PC-3 (cell line): ENCODE data around the gene MMP7. TPM values are rescaled to one million over a fixed set of nuclear protein-coding genes. Genes with fewer than 3 reads are reported as not detected.
"Not testable (repeated sequence)": the region's sequence is repeated elsewhere in the genome, so short reads cannot be mapped to it uniquely, and the experiment has no call there.

Source experiments
- ATAC-seq: fragments of 200-7000 bp; cut with Tn5 transposase; 2 replicates; pipeline ENCODE4 v1.9.1; 2020; ENCODE audit warnings: mild to moderate bottlenecking, moderate library complexity
- BruUV-seq: library from RNA; stranded (reverse); fragments of 400-500 nt; replicated peaks from 2 replicates; lab custom pipeline; 2021; lab: Mats Ljungman, UMichigan
- CTCF ChIA-PET: fragments of 300-600 bp; sonication (Branson Sonifier 250); formaldehyde crosslinking; loops from one replicate; lab custom pipeline; 2022; ENCODE audit warnings: antibody characterized with exemption; lab: Charles Lee
- POLR2A ChIA-PET: fragments of 300-600 bp; sonication (Branson Sonifier 250); formaldehyde crosslinking; loops from one replicate; lab custom pipeline; 2022; ENCODE audit warnings: antibody characterized with exemption; ENCODE audit not compliant: unreplicated experiment; lab: Charles Lee
- DNase-seq: peaks from one replicate; pipeline ENCODE4 v3.0.0-alpha.2; 2015
- H2AFZ ChIP-seq: fragments of 300-600 bp; sonication (generic); 2 replicates; pipeline ENCODE4 v1.6.0; 2016; ENCODE audit warnings: antibody characterized with exemption, low read length
- H3F3A ChIP-seq: fragments of 300-600 bp; sonication (generic); one replicate; pipeline ENCODE4 v1.6.0; 2017; ENCODE audit warnings: antibody characterized with exemption, low read length, control low read depth, mild to moderate bottlenecking; ENCODE audit not compliant: unreplicated experiment
- H3K27ac ChIP-seq: fragments of 300-600 bp; sonication (generic); 2 replicates; pipeline ENCODE4 v1.5.1; 2016; ENCODE audit warnings: mild to moderate bottlenecking, low read length
- H3K27me3 ChIP-seq: fragments of 300-600 bp; sonication (generic); 2 replicates; pipeline ENCODE4 v1.6.1; 2016; ENCODE audit warnings: low read length, mixed read lengths
- H3K36me3 ChIP-seq: fragments of 300-600 bp; sonication (generic); 2 replicates; pipeline ENCODE4 v1.6.1; 2016; ENCODE audit warnings: low read depth, mixed run types, low read length, mixed read lengths
- H3K4me1 ChIP-seq: fragments of 300-600 bp; sonication (generic); 2 replicates; pipeline ENCODE4 v1.5.1; 2016; ENCODE audit warnings: low read length; ENCODE audit not compliant: insufficient read depth
- H3K4me2 ChIP-seq: fragments of 300-600 bp; sonication (generic); 2 replicates; pipeline ENCODE4 v1.6.0; 2016; ENCODE audit warnings: low read length
- H3K4me3 ChIP-seq: fragments of 300-600 bp; sonication (generic); 2 replicates; pipeline ENCODE4 v1.5.1; 2016; ENCODE audit warnings: mild to moderate bottlenecking, low read length, mixed read lengths
- H3K79me2 ChIP-seq: fragments of 300-600 bp; sonication (generic); 2 replicates; pipeline ENCODE4 v1.6.1; 2017; ENCODE audit warnings: low read length, mixed read lengths
- H3K9ac ChIP-seq: fragments of 300-600 bp; sonication (generic); 2 replicates; pipeline ENCODE4 v1.6.0; 2016; ENCODE audit warnings: mild to moderate bottlenecking, low read length
- H3K9me2 ChIP-seq: fragments of 300-600 bp; sonication (generic); replicated peaks from 2 replicates; pipeline ENCODE4 v1.6.1; 2016; ENCODE audit warnings: mixed run types, low read length, mixed read lengths
- H3K9me3 ChIP-seq: fragments of 300-600 bp; sonication (generic); 2 replicates; pipeline ENCODE4 v1.6.1; 2016; ENCODE audit warnings: low read length, mixed read lengths
- H4K20me1 ChIP-seq: fragments of 300-600 bp; sonication (generic); 2 replicates; pipeline ENCODE4 v1.6.1; 2016; ENCODE audit warnings: low read length, mixed read lengths
- EZH2 ChIP-seq: fragments of 300-600 bp; sonication (generic); IDR thresholded peaks from one replicate; pipeline ENCODE4 v1.6.1; 2017; ENCODE audit warnings: antibody characterized with exemption, mild to moderate bottlenecking, low read length; ENCODE audit not compliant: unreplicated experiment
- EZH2phosphoT487 ChIP-seq: fragments of 300-600 bp; sonication (generic); IDR thresholded peaks from 2 replicates; pipeline ENCODE4 v1.6.1; 2018; ENCODE audit warnings: mild to moderate bottlenecking, antibody characterized with exemption, low read length, borderline replicate concordance
- intact Hi-C: fragments of 100-400 bp; cut with micrococcal nuclease; formaldehyde crosslinking; loops from 2 replicates; pipeline ENCODE4 v1.9.0; 2023
- total RNA-seq: library from RNA; depleted of rRNA; stranded (reverse); fragments of >200 nt; gene quantifications from 2 replicates; pipeline ENCODE4 v1.2.3, GENCODE V29; 2014
- TF ChIP-seq, protein P1 (sequence below): fragments of 300-600 bp; sonication (generic); conservative IDR thresholded peaks from 2 replicates; pipeline ENCODE4 v1.5.1; 2017; ENCODE audit warnings: antibody characterized with exemption, low read depth, mild to moderate bottlenecking, low read length

The MMP7 gene
- total RNA-seq, 1 experiment from 2014 or later, result 0.18 TPM

DNA sequence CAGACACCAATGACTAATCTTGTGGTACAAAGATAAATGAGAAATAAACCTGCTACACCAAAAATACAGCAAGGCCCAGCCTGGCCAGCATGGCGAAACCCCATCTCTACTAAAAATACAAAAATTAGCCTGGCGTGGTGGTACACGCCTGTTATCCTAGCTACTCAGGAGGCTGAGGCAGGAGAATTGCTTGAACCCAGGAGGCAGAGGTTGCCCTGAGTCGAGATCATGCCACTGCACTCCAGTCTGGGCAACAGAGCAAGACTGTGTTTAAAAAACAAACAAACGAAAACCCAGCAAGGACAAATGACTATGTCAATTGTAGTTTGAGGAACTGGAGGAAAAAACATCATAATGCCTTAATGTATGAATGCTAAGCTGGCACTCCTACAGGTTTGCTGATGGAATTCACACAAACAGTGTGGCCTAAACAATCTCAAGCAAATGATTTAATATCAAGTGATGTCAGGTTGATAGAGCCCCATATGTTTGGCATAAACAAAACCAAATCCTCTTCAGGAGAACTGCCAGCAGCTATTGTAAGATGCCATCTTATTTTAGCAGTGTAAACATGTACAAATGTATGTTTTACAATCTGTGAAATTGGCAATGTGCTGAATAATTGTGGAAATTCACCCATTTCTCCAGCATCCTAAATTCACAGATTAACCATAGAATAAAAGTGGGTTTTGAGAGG, 20.0 kb downstream of the MMP7 start:
- Histone ChIP-seq H4K20me1 (no peaks in the 10 kb centered on the region), H3K4me3 (no peak overlapping the region), H3K9ac (no peak overlapping the region), H3K36me3 (no peaks in the 10 kb centered on the region), H3K9me2 (no peaks in the 10 kb centered on the region), H3K27me3 (no peaks in the 10 kb centered on the region), H3K4me2 (no peak overlapping the region), H3K9me3 (no peaks in the 10 kb centered on the region), H3K27ac (no peak overlapping the region), H3K79me2 (no peaks in the 10 kb centered on the region), H3F3A (no peaks in the 10 kb centered on the region), H2AFZ (no peak overlapping the region), H3K4me1 (no peaks in the 10 kb centered on the region)
- intact Hi-C loops, result no loop called here
- ATAC-seq, result no peak
- TF ChIP-seq EZH2 (no peak), EZH2phosphoT487 (no peak)
- TF ChIP-seq, protein P1, sequence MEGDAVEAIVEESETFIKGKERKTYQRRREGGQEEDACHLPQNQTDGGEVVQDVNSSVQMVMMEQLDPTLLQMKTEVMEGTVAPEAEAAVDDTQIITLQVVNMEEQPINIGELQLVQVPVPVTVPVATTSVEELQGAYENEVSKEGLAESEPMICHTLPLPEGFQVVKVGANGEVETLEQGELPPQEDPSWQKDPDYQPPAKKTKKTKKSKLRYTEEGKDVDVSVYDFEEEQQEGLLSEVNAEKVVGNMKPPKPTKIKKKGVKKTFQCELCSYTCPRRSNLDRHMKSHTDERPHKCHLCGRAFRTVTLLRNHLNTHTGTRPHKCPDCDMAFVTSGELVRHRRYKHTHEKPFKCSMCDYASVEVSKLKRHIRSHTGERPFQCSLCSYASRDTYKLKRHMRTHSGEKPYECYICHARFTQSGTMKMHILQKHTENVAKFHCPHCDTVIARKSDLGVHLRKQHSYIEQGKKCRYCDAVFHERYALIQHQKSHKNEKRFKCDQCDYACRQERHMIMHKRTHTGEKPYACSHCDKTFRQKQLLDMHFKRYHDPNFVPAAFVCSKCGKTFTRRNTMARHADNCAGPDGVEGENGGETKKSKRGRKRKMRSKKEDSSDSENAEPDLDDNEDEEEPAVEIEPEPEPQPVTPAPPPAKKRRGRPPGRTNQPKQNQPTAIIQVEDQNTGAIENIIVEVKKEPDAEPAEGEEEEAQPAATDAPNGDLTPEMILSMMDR, result no peak
- no peak for DNase-seq
- ChIA-PET CTCF (no interaction called here), POLR2A (no interaction called here)
- no TSS peak for BruUV-seq

DNA sequence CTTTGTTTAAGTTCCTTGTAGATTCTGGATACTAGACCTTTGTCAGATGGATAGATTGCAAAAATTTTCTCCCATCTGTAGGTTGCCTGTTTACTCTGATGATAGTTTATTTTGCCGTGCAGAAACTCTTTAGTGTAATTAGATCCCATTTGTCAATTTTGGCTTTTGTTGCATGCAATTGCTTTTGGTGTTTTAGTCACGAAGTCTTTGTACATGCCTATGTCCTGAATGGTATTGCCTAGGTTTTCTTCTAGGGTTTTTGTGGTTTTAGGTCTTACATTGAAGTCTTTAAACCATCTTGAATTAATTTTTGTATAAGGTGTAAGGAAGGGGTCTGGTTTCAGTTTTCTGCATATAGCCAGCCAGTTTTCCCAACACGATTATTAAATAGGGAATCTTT, 27.7 kb downstream of the MMP7 start:
- H3K36me3 ChIP-seq, BruUV-seq, H3K4me2 ChIP-seq, H2AFZ ChIP-seq, H3K9me3 ChIP-seq, CTCF ChIA-PET, H3K79me2 ChIP-seq, H3K27me3 ChIP-seq, H4K20me1 ChIP-seq, H3F3A ChIP-seq, intact Hi-C loops, DNase-seq, POLR2A ChIA-PET, H3K4me3 ChIP-seq, H3K27ac ChIP-seq, H3K4me1 ChIP-seq, H3K9me2 ChIP-seq, ATAC-seq, H3K9ac ChIP-seq: not testable (repeated sequence)

DNA sequence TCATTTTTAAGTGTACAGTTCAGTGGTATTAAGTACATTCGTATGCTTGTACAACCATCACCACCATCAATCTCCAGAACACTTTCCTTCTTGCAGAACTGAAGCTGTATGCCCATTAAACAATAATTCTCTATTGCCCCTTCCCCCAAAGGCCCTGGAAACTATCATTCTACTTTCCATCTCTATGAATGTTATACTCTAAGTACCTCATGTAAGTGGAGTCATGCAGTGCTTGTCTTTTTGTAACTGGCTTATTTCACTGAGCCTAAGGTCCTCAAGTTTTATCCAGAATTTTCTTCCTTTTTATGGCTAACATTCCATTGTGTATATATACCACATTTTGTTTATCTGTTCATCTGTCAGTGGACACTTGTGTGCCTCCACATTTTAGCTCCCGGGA, 29.7 kb downstream of the MMP7 start:
- Histone ChIP-seq H3K36me3 (no peaks in the 10 kb centered on the region), H3K27ac (no peak overlapping the region), H2AFZ (no peak overlapping the region), H3K79me2 (no peaks in the 10 kb centered on the region), H3K4me3 (no peak overlapping the region), H3K4me2 (no peak overlapping the region), H3K4me1 (0 out of 2 replicates have a peak, but pooled peaks cover 3% of the 10 kb centered on the region), H3F3A (no peaks in the 10 kb centered on the region), H3K9ac (no peak overlapping the region), H3K9me2 (no peaks in the 10 kb centered on the region), H3K9me3 (no peaks in the 10 kb centered on the region), H4K20me1 (no peaks in the 10 kb centered on the region), H3K27me3 (no peaks in the 10 kb centered on the region)
- intact Hi-C loops, result no loop called here
- CTCF ChIA-PET, result interaction anchor here (0.5 kb wide), 1 partner anchor 72 kb away, joined by 4 read pairs; no protein-coding TSS in a partner anchor
- TF ChIP-seq, protein P1, result no peak
- TF ChIP-seq EZH2phosphoT487 (no peak), EZH2 (no peak)
- POLR2A ChIA-PET, result no interaction called here
- BruUV-seq, result no TSS peak
- no peak for DNase-seq
- ATAC-seq, result no peak
